ENCODE measurements around the gene CTF1. TPM values are rescaled to one million over a fixed set of nuclear protein-coding genes. Genes with fewer than 3 reads are reported as not detected.
A peak's percentile ranks its signal among the peaks of the same experiment; 100 is the strongest.

CTF1 gene
- total and polyA plus RNA-seq, 4 donors: 0.79 to 6.1 (median 3.1) TPM

- Histone ChIP-seq H3K9me3 (ENCODE audit: control insufficient read depth, insufficient read depth, low read length) (no peaks in the 10 kb centered on the region), H3K36me3 (ENCODE audit: control insufficient read depth, insufficient read depth, low read length) (peaks cover 17% of the 10 kb centered on the region), H3K4me1 (ENCODE audit: control insufficient read depth, insufficient read depth, low read length) (peaks cover 35% of the 10 kb centered on the region), H3K27ac (ENCODE audit: low read depth, low read length) (peak overlapping the region; percentile 98), H3K27me3 (ENCODE audit: control insufficient read depth, insufficient read depth, low read length) (no peaks in the 10 kb centered on the region), H3K4me3 (ENCODE audit: low read depth, low read length) (peak overlapping the region; percentile 83)
- DNase-seq (ENCODE audit: low read depth in 4 of 6, low spot score in 6 of 6): peak; percentile 87 to 98 (median 92)
- WGBS (ENCODE audit: insufficient coverage): 0% methylated on average over 35 of the region's 37 CpGs
Measured at GRCh38 chr16:30921748-30922419, 25.5 kb downstream of the CTF1 start.

GRCh38 chr16:30922420-30922959 is 26.1 kb downstream of the CTF1 start:
- Histone ChIP-seq H3K36me3 (ENCODE audit: control insufficient read depth, insufficient read depth, low read length) (peaks cover 23% of the 10 kb centered on the region), H3K27ac (ENCODE audit: low read depth, low read length) (peak overlapping the region; percentile 99), H3K27me3 (ENCODE audit: control insufficient read depth, insufficient read depth, low read length) (no peaks in the 10 kb centered on the region), H3K9me3 (ENCODE audit: control insufficient read depth, insufficient read depth, low read length) (no peaks in the 10 kb centered on the region), H3K4me3 (ENCODE audit: low read depth, low read length) (peak overlapping the region; percentile 83), H3K4me1 (ENCODE audit: control insufficient read depth, insufficient read depth, low read length) (peaks cover 41% of the 10 kb centered on the region)
- WGBS (ENCODE audit: insufficient coverage): 0% methylated on average over 29 of the region's 42 CpGs
- peak; percentile 99 to 100 (median 99) for DNase-seq (ENCODE audit: low read depth in 4 of 6, low spot score in 6 of 6)

GRCh38 chr16:30922960-30923535 is 26.6 kb downstream of the CTF1 start:
- Histone ChIP-seq H3K4me3 (ENCODE audit: low read depth, low read length) (peak overlapping the region; percentile 83), H3K9me3 (ENCODE audit: control insufficient read depth, insufficient read depth, low read length) (no peaks in the 10 kb centered on the region), H3K27ac (ENCODE audit: low read depth, low read length) (peak overlapping the region; percentile 99), H3K27me3 (ENCODE audit: control insufficient read depth, insufficient read depth, low read length) (no peaks in the 10 kb centered on the region), H3K4me1 (ENCODE audit: control insufficient read depth, insufficient read depth, low read length) (peaks cover 45% of the 10 kb centered on the region), H3K36me3 (ENCODE audit: control insufficient read depth, insufficient read depth, low read length) (peaks cover 29% of the 10 kb centered on the region)
- DNase-seq (ENCODE audit: low read depth in 4 of 6, low spot score in 6 of 6): peak; percentile 99 to 100 (median 100)
- 0% methylated on average over 27 of the region's 33 CpGs for WGBS (ENCODE audit: insufficient coverage)

GRCh38 chr16:30923554-30924075 is 27.2 kb downstream of the CTF1 start, which contains the start of gene FBXL19:
FBXL19 (plus strand) TSS chr16:30923572; CDS start chr16:30925755, 2,183 bp downstream.
- Histone ChIP-seq H3K27ac (ENCODE audit: low read depth, low read length) (peak within 1 kb of the TSS; percentile 99), H3K4me3 (ENCODE audit: low read depth, low read length) (peak within 1 kb of the TSS; percentile 83), H3K9me3 (ENCODE audit: control insufficient read depth, insufficient read depth, low read length) (no peaks in the 10 kb centered on the region), H3K27me3 (ENCODE audit: control insufficient read depth, insufficient read depth, low read length) (no peaks in the 10 kb centered on the region), H3K4me1 (ENCODE audit: control insufficient read depth, insufficient read depth, low read length) (peaks cover 45% of the 10 kb centered on the region), H3K36me3 (ENCODE audit: control insufficient read depth, insufficient read depth, low read length) (peaks cover 34% of the 10 kb centered on the region)
- WGBS (ENCODE audit: insufficient coverage): 0% methylated on average over 10 of the region's 31 CpGs
- DNase-seq (ENCODE audit: low read depth in 4 of 6, low spot score in 6 of 6): no peak

- WGBS (ENCODE audit: insufficient coverage): under 1% methylated on average over 49 of the region's 53 CpGs
- peak in 1 of 6 donors; percentile 36 for DNase-seq (ENCODE audit: low read depth in 4 of 6, low spot score in 6 of 6)
- peak overlapping the region; percentile 83 for H3K4me3 ChIP-seq (ENCODE audit: low read depth, low read length)
- H3K27me3 ChIP-seq (ENCODE audit: control insufficient read depth, insufficient read depth, low read length): no peaks in the 10 kb centered on the region
- no peaks in the 10 kb centered on the region for H3K9me3 ChIP-seq (ENCODE audit: control insufficient read depth, insufficient read depth, low read length)
- H3K27ac ChIP-seq (ENCODE audit: low read depth, low read length): peak overlapping the region; percentile 52
- peaks cover 45% of the 10 kb centered on the region for H3K4me1 ChIP-seq (ENCODE audit: control insufficient read depth, insufficient read depth, low read length)
- peaks cover 38% of the 10 kb centered on the region for H3K36me3 ChIP-seq (ENCODE audit: control insufficient read depth, insufficient read depth, low read length)
Measured at GRCh38 chr16:30924076-30924912, 27.9 kb downstream of the CTF1 start.

- H3K36me3 ChIP-seq (ENCODE audit: control insufficient read depth, insufficient read depth, low read length): peaks cover 46% of the 10 kb centered on the region
- H3K9me3 ChIP-seq (ENCODE audit: control insufficient read depth, insufficient read depth, low read length): no peaks in the 10 kb centered on the region
- H3K27ac ChIP-seq (ENCODE audit: low read depth, low read length): peak overlapping the region; percentile 52
- peak overlapping the region; percentile 42 for H3K4me3 ChIP-seq (ENCODE audit: low read depth, low read length)
- peaks cover 45% of the 10 kb centered on the region for H3K4me1 ChIP-seq (ENCODE audit: control insufficient read depth, insufficient read depth, low read length)
- DNase-seq (ENCODE audit: low read depth in 4 of 6, low spot score in 6 of 6): no peak
- WGBS (ENCODE audit: insufficient coverage): 71% methylated on average over 11 of the region's 11 CpGs
- H3K27me3 ChIP-seq (ENCODE audit: control insufficient read depth, insufficient read depth, low read length): no peaks in the 10 kb centered on the region
Measured at GRCh38 chr16:30924913-30925631, 28.7 kb downstream of the CTF1 start.

- Histone ChIP-seq H3K4me3 (ENCODE audit: low read depth, low read length) (no peak overlapping the region), H3K9me3 (ENCODE audit: control insufficient read depth, insufficient read depth, low read length) (no peaks in the 10 kb centered on the region), H3K27me3 (ENCODE audit: control insufficient read depth, insufficient read depth, low read length) (no peaks in the 10 kb centered on the region), H3K4me1 (ENCODE audit: control insufficient read depth, insufficient read depth, low read length) (peaks cover 45% of the 10 kb centered on the region), H3K27ac (ENCODE audit: low read depth, low read length) (no peak overlapping the region), H3K36me3 (ENCODE audit: control insufficient read depth, insufficient read depth, low read length) (peaks cover 51% of the 10 kb centered on the region)
- no peak for DNase-seq (ENCODE audit: low read depth in 4 of 6, low spot score in 6 of 6)
- 91% methylated on average over 26 of the region's 26 CpGs for WGBS (ENCODE audit: insufficient coverage)
Measured at GRCh38 chr16:30925632-30925987, 29.2 kb downstream of the CTF1 start.

GRCh38 chr16:30925995-30926811 is 29.8 kb downstream of the CTF1 start:
- peaks cover 41% of the 10 kb centered on the region for H3K4me1 ChIP-seq (ENCODE audit: control insufficient read depth, insufficient read depth, low read length)
- H3K27ac ChIP-seq (ENCODE audit: low read depth, low read length): no peak overlapping the region
- no peak overlapping the region for H3K4me3 ChIP-seq (ENCODE audit: low read depth, low read length)
- no peaks in the 10 kb centered on the region for H3K9me3 ChIP-seq (ENCODE audit: control insufficient read depth, insufficient read depth, low read length)
- peaks cover 57% of the 10 kb centered on the region for H3K36me3 ChIP-seq (ENCODE audit: control insufficient read depth, insufficient read depth, low read length)
- DNase-seq (ENCODE audit: low read depth in 4 of 6, low spot score in 6 of 6): no peak
- H3K27me3 ChIP-seq (ENCODE audit: control insufficient read depth, insufficient read depth, low read length): no peaks in the 10 kb centered on the region
- 76% methylated on average over 9 of the region's 10 CpGs for WGBS (ENCODE audit: insufficient coverage)
